ENCODE data around the gene ZNF148.
A peak's percentile ranks its signal among the peaks of the same experiment; 100 is the strongest.
"Not testable (repeated sequence)": the region's sequence is repeated elsewhere in the genome, so short reads cannot be mapped to it uniquely, and the experiment has no call there.

Gene ZNF148

GRCh38 chr3:125374996-125375941, at the start of gene ZNF148:
ZNF148 (minus strand) TSS chr3:125375325; CDS start chr3:125313640, 61,685 bp downstream.
- peak; percentile 64 for DNase-seq

- no peak for DNase-seq
Observed at GRCh38 chr3:125418306-125418705, 43.2 kb upstream of the ZNF148 start.

GRCh38 chr3:125416235-125416634, 41.1 kb upstream of the ZNF148 start:
- no peak for DNase-seq

- DNase-seq: no peak
Observed at GRCh38 chr3:125414669-125415068, 39.5 kb upstream of the ZNF148 start.

- no peak for DNase-seq
Observed at GRCh38 chr3:125410922-125411321, 35.8 kb upstream of the ZNF148 start.

- no peak for DNase-seq
Observed at GRCh38 chr3:125406070-125406469, 30.9 kb upstream of the ZNF148 start.

GRCh38 chr3:125405515-125405914, 30.4 kb upstream of the ZNF148 start:
- not testable (repeated sequence) for DNase-seq

- DNase-seq: no peak
Observed at GRCh38 chr3:125403789-125404188, 28.7 kb upstream of the ZNF148 start.

GRCh38 chr3:125402639-125403038, 27.5 kb upstream of the ZNF148 start:
- DNase-seq: no peak

GRCh38 chr3:125401402-125401801, 26.3 kb upstream of the ZNF148 start:
- no peak for DNase-seq

GRCh38 chr3:125398952-125399351, 23.8 kb upstream of the ZNF148 start:
- DNase-seq: peak; percentile 78

- no peak for DNase-seq
Observed at GRCh38 chr3:125395091-125395490, 20.0 kb upstream of the ZNF148 start.

- DNase-seq: no peak
Observed at GRCh38 chr3:125394406-125394805, 19.3 kb upstream of the ZNF148 start.

- DNase-seq: no peak
Observed at GRCh38 chr3:125389282-125389681, 14.2 kb upstream of the ZNF148 start.

- not testable (repeated sequence) for DNase-seq
Observed at GRCh38 chr3:125388369-125388768, 13.2 kb upstream of the ZNF148 start.

GRCh38 chr3:125386811-125387210, 11.7 kb upstream of the ZNF148 start:
- no peak for DNase-seq

GRCh38 chr3:125383744-125384143, 8.6 kb upstream of the ZNF148 start:
- DNase-seq: no peak

GRCh38 chr3:125382298-125382697, 7.2 kb upstream of the ZNF148 start:
- no peak for DNase-seq

GRCh38 chr3:125381743-125382142, 6.6 kb upstream of the ZNF148 start:
- DNase-seq: no peak

- DNase-seq: no peak
Observed at GRCh38 chr3:125381314-125381713, 6.2 kb upstream of the ZNF148 start.

- no peak for DNase-seq
Observed at GRCh38 chr3:125379483-125379882, 4.4 kb upstream of the ZNF148 start.

GRCh38 chr3:125378762-125379161, 3.6 kb upstream of the ZNF148 start:
- DNase-seq: no peak

GRCh38 chr3:125375950-125376679, 990 bp upstream of the ZNF148 start:
- DNase-seq: no peak

- DNase-seq: peak; percentile 18
Observed at GRCh38 chr3:125374501-125374995, 577 bp downstream of the ZNF148 start.

All from NCI-H526 treated with DMSO at 0.1 percent for 48 hours (cell line).